HG03139 (cell line): ENCODE data around the gene HES7.

ENCODE experiments used
- ATAC-seq: cut with Tn5 transposase; IDR thresholded peaks from one replicate; pipeline ENCODE4 v1.9.1; 2021; ENCODE audit not compliant: unreplicated experiment

The HES7 gene

DNA sequence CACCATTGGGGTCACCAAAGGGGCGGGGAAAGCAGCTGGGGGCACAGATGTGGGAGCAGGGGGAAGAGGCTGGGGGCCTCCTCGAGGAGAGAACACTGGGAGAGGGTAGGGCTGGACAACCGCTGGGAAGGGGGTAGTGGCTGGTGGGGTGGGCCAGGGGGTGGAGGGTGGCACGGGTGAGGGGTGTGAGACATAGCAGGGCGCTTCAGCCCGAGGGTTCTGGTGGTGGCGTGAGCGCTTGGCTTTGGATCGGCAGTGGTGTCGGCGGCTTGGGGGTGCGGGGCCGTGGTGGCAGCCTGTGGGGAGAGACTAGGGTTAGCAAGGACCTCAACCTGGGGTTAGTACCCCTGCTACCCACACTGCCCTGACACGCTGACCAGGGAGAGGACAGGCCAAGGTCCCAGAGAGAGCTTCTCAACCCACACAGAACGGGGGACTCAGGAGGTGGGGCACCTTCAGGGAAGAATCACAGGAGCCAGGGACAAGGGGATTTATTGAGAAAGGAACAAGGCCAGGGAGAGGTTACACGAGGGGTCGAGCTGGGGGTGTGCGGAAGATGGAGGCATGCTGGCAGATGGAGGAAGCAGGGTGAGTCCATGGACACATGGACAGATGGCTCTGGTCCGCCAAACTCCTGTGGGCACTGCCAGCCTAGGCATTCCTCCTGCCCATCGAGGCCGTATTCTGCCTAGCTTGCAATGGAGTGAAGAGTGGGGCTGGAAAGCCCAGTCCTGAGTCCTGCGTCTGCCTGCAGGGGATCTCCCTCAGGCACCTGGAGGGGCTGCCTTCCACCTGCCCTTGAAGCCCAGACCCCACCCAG, 19.9 kb upstream of the HES7 start:
- ATAC-seq, result no peak

DNA sequence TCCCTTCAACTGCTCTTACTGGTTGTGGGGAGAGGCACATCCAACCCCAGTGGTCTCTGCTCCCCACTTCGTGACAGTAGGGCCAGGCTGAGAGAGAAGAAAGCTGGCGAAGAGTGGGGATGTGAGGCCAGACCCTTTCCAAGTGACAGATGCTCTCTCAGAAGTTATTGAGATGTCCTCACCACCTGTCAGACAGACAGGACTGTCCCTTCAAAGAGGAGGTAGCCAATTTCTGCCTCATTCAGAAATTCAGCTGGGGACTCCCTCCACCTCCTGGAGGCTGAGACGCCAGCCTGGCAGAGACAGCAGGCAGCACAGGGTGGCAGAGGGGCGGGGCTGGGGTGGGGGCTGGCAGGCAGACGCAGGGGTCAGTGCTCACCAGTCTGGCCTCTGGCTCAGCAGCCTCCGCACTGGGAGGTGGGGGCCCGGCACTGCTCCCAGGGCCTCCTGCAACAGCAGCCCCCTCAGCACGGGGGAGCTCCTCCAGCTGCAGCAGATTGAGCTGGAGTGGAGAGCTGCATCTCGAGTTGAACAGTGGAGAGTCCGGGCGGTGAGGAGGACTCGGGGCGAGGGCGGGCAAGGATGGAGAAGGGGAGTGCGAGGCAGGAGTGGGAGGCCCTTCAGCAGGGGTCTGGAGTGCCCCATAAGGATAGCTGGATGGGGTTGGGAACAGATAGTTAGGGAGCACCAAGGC, 19.1 kb upstream of the HES7 start:
- ATAC-seq, result no peak

- no peak for ATAC-seq
Observed at GRCh38 chr17:8142158-8142886, 18.4 kb upstream of the HES7 start.

- no peak for ATAC-seq
Observed at GRCh38 chr17:8141741-8142140, 17.8 kb upstream of the HES7 start.

DNA sequence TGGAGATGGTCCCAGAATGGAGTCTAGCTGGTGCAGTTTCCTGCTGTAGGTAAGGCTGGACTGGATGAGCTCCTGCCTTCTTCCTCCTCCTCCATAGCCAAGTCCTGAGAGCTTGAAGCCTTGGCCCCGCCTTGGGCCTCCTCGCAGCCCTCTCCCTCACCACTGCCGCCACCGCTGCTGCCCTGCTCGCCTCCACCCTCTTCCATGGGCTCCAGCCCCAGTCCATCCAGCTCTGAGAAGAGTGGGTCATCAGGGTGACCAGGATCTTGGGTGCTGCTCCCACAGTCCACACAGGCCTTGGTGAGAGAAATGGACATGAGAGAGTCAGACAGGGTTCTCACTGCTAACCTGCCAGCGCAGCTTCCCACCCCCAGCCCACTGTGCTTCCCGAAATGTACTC, 17.1 kb upstream of the HES7 start:
- no peak for ATAC-seq

DNA sequence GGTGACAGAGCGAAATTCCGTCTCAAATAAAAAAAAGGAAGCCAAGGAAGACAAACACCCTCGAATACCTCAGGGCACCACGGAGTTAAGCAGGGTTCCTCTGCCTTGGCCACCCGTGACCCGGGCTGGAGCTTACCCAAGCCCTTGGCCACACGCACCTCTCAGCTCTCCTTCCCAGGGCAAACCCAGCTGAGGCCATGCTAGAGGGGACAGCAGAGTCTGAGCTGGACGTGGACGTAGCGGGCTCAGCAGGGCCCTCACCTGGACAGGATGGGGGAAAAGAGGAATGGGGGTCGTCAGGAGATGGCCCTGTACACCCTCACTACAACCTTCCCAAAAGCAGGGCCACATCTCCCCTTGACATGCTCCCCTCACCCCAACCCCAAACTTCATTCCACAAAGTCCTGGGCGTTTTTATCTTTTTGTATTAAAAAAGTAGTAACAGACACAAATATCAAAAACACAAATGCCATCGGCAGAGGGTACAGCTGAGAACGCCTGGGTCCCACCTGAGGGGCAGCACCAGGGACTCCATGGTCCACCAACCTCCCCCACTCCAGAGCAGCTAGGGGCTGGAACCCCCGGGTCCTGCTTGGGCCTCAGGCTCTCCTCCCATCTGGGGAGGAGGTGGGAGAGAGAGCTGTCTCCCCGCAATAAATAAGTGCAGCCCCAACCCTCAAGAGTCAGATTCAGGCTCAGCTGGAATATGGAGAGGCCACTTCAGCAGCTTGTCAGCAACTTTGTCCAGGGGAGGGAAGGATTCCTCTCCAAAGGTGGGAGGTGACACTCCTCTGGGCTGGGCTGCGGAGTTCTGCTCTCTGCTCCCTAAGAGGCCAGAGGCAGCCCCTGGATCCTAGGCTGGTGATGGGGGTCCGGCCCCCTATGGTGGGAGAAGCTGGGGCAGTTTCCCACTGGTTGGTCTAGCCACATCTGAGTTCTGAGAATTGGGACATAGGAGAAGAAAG, 16.4 kb upstream of the HES7 start:
- no peak for ATAC-seq

DNA sequence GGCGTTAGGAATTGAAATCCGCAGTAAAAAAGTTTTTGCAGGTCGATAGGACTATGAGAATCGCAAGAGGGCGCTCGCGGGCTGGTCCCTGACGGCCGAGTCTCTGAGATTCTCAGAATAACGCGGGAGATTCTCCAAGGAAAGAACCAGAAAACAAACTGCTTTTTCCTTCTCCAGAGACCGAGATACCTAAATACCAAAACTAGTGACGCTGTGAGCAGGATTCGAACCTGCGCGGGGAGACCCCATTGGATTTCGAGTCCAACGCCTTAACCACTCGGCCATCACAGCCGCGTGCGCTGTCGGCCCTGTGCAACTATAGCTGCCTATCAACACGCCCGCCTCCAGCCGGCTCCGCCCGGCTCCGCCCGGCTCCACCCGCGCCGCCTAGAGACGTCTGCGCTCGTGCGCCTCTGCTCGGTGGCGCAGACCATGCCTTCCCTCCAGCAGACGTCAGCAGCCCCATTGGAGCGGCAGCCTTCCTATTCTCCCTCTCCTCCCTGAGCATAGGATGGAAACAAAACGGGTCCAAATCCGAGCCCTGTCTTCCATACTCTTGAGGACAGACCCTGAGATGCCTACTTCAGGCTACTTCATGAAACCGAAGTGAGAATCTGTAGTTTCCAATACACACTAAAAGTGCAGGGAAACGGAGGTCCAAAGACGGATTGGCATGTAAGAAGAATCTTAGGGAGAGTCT, 14.9 kb upstream of the HES7 start:
- peak; percentile 79 for ATAC-seq

GRCh38 chr17:8138374-8138671, 14.4 kb upstream of the HES7 start:
- ATAC-seq, result peak; percentile 7

GRCh38 chr17:8137645-8138373, 13.9 kb upstream of the HES7 start:
- ATAC-seq, result no peak

GRCh38 chr17:8133941-8134340, 10.0 kb upstream of the HES7 start:
- ATAC-seq, result no peak

DNA sequence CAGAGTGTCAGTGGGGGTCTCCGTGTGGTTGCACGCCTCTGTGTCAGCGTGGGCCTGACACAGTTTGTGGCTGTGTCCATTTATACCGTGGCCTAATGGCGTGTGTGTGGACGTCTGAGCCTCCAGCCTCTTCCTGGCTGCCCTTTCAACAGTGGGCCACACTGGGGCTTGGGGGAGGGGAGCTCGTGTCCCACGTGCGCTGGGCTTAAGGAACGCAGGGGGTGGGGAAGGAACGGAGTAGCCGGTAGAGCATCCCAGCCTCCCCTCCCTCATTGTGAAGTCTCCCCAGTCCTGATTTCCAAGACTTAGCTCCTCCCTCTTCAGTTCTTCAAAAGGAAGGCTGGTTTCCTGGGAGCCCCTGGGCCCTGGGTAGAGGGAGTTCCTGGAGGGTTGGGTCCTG, 9.5 kb upstream of the HES7 start:
- ATAC-seq, result no peak

GRCh38 chr17:8131844-8132441, 8.0 kb upstream of the HES7 start:
- no peak for ATAC-seq

GRCh38 chr17:8128125-8128784, 4.3 kb upstream of the HES7 start:
- no peak for ATAC-seq

- ATAC-seq, result no peak
Observed at GRCh38 chr17:8126491-8127066, 2.7 kb upstream of the HES7 start.

- no peak for ATAC-seq
Observed at GRCh38 chr17:8125947-8126490, 2.1 kb upstream of the HES7 start.

DNA sequence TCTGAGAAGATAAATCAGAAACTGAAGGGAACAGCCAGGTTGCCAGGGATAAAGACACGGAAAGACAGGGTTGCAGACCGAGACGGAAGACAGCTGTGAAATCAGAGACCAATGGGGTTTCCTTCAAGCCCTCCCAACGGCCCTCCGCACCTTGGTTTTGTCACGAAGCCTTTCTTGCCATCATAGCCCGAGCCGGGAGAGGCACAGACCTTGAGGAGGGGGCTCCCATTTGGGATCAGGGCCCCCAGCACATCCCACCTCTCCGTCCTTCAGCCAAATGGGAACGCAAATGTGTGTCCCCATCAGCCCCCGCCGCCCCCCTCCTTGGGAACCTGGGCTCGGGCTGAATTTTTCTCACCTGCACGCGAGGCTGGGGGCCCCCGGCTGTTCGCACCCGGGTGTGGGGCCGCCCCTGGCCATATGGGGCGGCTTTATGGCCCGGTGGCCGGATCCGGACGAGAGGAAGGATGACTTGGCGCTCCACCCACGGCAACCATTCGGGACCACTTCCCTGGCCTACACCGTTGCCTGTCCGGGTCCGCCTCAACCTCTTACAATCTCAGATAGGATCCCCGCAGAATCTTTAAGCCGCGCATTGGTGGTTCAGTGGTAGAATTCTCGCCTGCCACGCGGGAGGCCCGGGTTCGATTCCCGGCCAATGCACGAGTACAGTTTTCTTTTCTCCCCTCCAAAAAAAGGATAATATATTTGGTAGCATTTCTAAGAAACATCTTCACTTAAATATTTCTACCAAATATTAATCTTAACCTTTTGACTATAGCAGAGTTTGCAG, 1.4 kb upstream of the HES7 start:
- no peak for ATAC-seq
